HL-60/S4 (cell line): Measurements from ENCODE around the gene SPACA4.
"Not testable (repeated sequence)": the region's sequence is repeated elsewhere in the genome, so short reads cannot be mapped to it uniquely, and the experiment has no call there.

ENCODE experiments used
- in situ Hi-C: fragments of 300-500 bp; cut with MboI; formaldehyde crosslinking; loops from 2 replicates; pipeline ENCODE4 v1.14.3; 2022; ENCODE audit warnings: low sequenced_read_pairs

The SPACA4 gene

GRCh38 chr19:48617146-48617937 lies 10.8 kb downstream of the SPACA4 start:
- in situ Hi-C loops: no loop called here

DNA sequence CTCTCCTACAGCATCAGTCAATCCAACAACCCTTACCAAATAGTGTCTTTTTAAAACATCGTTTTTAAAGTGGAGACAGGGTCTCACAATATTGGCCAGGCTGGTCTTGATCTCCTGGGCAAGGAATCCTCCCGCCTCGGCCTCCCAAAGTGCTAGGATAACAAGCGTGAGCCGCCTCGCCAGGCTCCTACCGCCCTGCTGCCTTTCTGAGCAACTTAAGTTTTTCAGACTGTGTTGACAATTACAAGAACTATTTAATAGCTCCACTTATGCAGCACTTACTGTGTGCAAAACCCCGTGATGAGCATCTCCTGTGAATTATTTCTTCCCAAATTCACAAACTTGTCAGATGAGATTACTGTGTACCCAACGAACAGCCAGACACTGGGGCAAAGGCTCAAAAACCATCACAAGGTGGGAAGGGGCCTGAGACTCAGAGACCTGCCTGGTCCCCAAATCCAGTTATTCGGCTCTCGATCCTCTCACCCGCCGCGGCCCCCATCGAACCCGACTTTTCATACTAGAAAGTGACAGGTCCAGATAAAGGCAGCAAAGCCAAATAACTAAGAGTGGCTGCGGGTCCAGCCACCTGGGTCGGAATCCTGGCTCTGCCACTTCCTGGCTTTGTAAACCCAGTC lies 11.9 kb downstream of the SPACA4 start:
- in situ Hi-C loops: no loop called here

DNA sequence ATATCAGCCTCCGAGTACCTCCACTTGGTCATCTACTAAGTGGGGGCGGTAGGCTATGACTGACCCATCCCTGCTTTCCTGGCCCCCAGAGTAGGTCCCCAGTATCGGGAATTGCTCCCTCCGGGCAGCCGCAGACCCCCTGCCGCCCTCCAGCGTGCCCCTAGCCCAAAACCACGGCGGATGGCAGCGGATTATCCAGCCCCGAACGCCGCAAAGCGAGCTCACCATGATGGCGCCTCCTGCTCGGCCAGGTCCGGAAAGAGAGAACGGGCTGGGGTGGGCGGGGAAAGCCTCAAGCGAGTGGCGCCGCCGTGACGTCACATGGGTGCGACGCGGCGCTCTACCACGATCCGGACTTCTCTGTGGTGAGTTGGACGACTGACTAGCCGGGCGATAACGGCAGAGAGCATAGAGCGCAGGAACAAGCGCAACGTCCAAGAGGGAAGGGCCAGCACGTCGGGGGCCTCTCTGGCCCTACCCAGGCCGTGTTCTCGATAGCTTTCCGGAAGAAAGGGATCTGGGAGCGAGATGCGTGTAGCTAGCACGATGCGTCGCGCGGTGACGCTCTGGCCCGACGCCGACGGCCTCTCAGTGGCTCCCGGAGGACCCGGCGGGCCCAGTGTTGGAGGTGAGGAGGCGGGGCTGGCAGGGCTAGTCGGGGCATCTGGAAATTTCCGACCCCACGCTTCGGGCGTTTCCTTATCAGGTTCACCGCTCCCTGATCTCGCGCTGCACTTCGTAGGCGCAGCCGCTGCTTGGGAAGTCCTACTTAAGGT lies 12.6 kb downstream of the SPACA4 start, which contains the start of the genes RPL18 and SPHK2:
Gene RPL18 (minus strand): TSS at position 263 of the 776 bp plus-strand sequence. CDS start 35 bp downstream, at position 228.
Gene SPHK2 (plus strand): TSS at position 591 of the 776 bp plus-strand sequence. CDS start 1,009 bp downstream, outside the sequence.
- in situ Hi-C loops: no loop called here

DNA sequence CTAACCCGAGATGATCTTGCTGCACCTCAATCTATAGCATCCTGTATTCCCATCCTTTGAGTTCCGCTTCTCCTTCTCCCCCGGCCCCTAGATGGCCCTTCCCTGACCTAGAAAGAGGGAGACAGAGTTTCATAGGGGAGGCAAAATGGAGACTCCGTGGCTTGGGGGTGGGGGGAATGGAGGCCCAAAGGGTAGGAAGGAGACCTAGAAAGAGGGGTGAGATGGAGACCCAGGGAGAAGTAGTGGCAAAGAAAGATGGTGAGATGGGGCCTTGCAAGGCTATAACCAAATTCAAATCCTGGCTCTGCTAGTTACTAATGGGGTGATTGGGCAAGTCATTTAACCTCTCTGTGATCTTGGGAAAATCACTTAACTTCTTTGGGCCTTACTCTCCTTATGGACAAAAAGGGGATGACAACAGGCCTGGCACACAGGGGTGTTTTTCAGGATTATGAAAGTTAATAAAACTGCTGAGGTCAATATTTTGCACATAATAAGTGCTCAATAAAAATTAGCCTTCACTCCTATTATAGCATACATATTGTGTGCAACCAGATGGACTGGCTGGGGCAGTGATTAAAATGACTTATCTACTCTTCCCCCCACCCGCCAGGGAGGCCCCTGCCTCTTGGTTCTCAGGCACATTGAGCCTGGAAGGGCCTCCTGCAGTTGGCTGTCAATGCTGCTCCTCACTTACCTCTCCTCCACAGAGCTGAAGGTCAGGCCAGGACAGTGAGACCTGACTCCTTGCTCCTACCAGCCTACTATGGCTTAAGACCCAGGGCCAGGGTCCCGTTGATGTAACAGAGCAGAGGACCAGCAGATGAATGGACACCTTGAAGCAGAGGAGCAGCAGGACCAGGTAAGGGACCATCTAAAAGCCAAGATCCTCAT lies 13.4 kb downstream of the SPACA4 start:
- in situ Hi-C loops: no loop called here

DNA sequence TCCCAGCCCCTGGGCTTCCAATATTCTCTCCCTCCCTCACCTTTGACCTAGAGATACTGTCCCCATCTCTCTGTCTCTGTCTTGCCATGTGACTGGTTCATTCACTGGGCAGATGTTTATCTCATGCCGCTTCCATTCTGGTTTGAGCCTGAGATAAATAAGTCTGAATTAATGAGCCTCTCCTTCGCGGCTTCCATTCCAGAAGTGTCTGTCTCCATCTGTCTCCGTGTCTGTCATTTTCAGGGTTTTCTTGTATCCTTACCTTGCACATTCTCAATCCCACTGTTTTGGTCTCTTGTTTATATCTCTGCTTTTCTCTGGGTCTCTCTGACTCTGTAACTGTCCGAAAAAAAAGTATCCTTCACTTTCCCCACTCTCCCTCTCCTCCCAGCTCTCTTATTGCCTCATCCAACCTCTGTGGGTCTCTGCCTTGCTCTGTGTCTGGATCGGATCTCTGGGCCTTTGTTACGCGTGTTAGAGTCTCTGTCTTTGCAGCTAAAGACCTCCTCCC lies 17.1 kb downstream of the SPACA4 start:
- in situ Hi-C loops: no loop called here

DNA sequence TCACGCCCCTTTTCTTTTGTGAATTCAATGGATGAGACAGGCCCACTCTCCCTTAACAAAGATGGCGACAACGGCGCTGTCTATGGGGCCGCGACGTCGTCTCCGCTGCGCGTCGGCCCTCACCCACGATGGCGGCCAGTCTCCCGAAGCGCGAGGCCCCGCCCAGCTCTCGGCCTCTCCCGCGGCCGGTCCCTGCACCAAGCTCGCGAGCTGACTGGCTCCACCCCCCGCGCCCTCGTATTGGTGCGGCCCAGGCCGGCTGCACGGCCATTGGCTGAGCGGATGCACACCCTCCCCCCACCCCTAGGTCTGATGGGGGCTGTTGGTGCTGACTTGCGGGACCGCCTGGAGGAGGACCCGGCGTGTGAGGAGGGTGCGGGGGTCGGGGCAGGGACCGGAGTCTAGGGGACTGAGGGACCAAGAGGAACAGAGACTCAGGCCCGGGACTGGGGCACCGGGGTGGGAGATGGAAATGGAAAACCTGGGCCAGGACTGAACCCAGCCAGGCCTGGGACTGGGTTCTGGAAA lies 17.6 kb downstream of the SPACA4 start:
- in situ Hi-C loops: no loop called here

GRCh38 chr19:48624791-48625723 lies 18.5 kb downstream of the SPACA4 start:
- in situ Hi-C loops: no loop called here

DNA sequence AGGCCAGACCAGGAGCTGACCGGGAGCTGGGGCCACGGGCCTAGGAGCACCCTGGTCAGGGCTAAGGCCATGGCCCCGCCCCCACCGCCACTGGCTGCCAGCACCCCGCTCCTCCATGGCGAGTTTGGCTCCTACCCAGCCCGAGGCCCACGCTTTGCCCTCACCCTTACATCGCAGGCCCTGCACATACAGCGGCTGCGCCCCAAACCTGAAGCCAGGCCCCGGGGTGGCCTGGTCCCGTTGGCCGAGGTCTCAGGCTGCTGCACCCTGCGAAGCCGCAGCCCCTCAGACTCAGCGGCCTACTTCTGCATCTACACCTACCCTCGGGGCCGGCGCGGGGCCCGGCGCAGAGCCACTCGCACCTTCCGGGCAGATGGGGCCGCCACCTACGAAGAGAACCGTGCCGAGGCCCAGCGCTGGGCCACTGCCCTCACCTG lies 19.4 kb downstream of the SPACA4 start:
- in situ Hi-C loops: no loop called here

GRCh38 chr19:48627201-48627864 lies 20.8 kb downstream of the SPACA4 start:
- in situ Hi-C loops: no loop called here

GRCh38 chr19:48627865-48628314 lies 21.3 kb downstream of the SPACA4 start:
- in situ Hi-C loops: no loop called here

- in situ Hi-C loops: no loop called here
Measured at GRCh38 chr19:48628486-48629296, 22.1 kb downstream of the SPACA4 start.

- in situ Hi-C loops: no loop called here
Measured at GRCh38 chr19:48629297-48629598, 22.7 kb downstream of the SPACA4 start.

- in situ Hi-C loops: no loop called here
Measured at GRCh38 chr19:48629599-48630295, 23.2 kb downstream of the SPACA4 start.

- in situ Hi-C loops: no loop called here
Measured at GRCh38 chr19:48630296-48631063, 23.9 kb downstream of the SPACA4 start.

- in situ Hi-C loops: no loop called here
Measured at GRCh38 chr19:48631225-48631624, 24.7 kb downstream of the SPACA4 start.

DNA sequence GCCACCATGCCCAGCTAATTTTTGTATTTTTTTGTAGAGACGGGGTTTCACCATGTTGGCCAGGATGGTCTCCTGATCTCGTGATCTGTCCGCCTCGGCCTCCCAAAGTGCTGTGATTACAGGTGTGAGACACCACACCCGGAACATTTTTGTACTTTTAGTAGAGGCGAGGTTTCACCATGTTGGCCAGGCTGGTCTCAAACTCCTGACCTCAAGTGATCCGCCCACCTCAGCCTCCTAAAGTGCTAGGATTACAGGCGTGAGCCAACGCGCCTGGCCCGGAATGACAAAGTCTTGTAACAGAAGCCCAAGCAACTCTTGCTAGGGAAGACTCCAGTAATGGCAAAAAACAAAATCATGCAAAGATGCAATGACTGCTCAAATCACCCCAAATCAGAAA lies 25.7 kb downstream of the SPACA4 start:
- in situ Hi-C loops: not testable (repeated sequence)
